Right lobe of liver (tissue), 6 donors: ENCODE results near the gene ZNF304. TPM values are rescaled to one million over a fixed set of nuclear protein-coding genes. Genes with fewer than 3 reads are reported as not detected.

Experiments used
- ATAC-seq, 4 donors: fragments of 200-7000 bp; cut with Tn5 transposase; one replicate each; pipeline ENCODE4 v1.9.1; 2020; ENCODE audit warnings: mild to moderate bottlenecking in 4 of 4, moderate library complexity in 4 of 4
- DNase-seq, 3 donors: peaks; one replicate each; pipeline ENCODE4 v3.0.0-alpha.2; 2020
- H3K27ac ChIP-seq, 3 donors: fragments of 200-600 bp; one replicate each; pipeline ENCODE4 v1.8.0; 2022
- H3K27me3 ChIP-seq, 2 donors: fragments of 200-600 bp; one replicate each; pipeline ENCODE4 v1.8.0; 2022
- H3K36me3 ChIP-seq, 4 donors: fragments of 200-600 bp; sonication (generic) in 1 of 4; one replicate each; pipeline versions ENCODE4 v1.5.1 to v1.8.0; 2017 to 2022; ENCODE audit warnings: control low read depth in 1 of 4
- H3K4me1 ChIP-seq, 4 donors: fragments of 200-600 bp; sonication (generic) in 1 of 4; one replicate each; pipeline versions ENCODE4 v1.5.1 to v1.8.0; 2017 to 2022; ENCODE audit warnings: control low read depth in 1 of 4
- H3K4me3 ChIP-seq, 3 donors: fragments of 200-600 bp; one replicate each; pipeline ENCODE4 v1.8.0; 2022
- H3K9me3 ChIP-seq, 4 donors: fragments of 200-600 bp; sonication (generic) in 1 of 4; one replicate each; pipeline versions ENCODE4 v1.5.1 to v1.8.0; 2017 to 2022; ENCODE audit warnings: control low read depth in 1 of 4
- CTCF ChIP-seq, 4 donors: fragments of 200-600 bp in 3 of 4; fragments of 450-650 bp in 1 of 4; IDR thresholded peaks; one replicate each; pipeline versions ENCODE4 v1.5.1 to v1.8.0; 2016 to 2022; ENCODE audit warnings: antibody characterized with exemption in 4 of 4, mild to moderate bottlenecking in 2 of 4
- POLR2A ChIP-seq: fragments of 450-650 bp; IDR thresholded peaks from one replicate; pipeline ENCODE4 v1.6.1; 2017; ENCODE audit warnings: antibody characterized with exemption, mild to moderate bottlenecking
- WGBS: methylation state at CpG from one replicate; pipeline ENCODE4 v1.1.6; 2018; ENCODE audit warnings: low coverage, low lambda C conversion rate; ENCODE audit not compliant: insufficient coverage; ENCODE audit errors: missing lambda C conversion rate; 5-methylcytosine and 5-hydroxymethylcytosine counted together
- intact Hi-C, 2 donors: fragments of 100-400 bp; cut with DNase I; formaldehyde crosslinking; loops; one replicate each; pipeline versions ENCODE4 v1.11.2 to v1.14.1; 2022
- long read RNA-seq: library from polyadenylated mRNA; unstranded; transcript quantifications from one replicate; pipeline ENCODE4 v2.0.0, GENCODE V29; 2019
- total RNA-seq, 6 experiments: library from RNA; depleted of rRNA in 2 of 6; stranded (reverse); fragments of >200 nt in 2 of 6; fragmentation: NEBNext Ultra II Directional in 3 of 6; extraction: Animal tissue kit (Norgen Biotek cat#: 25700) in 3 of 6; gene quantifications; one replicate each; pipeline versions ENCODE4 v1.1.0 to v1.2.4, GENCODE V29; 2016 to 2023
- donor health status: DM: no; HTN: yes; CAD: no.
- donor health status: DM: no; HTN: no; CAD: no.
- donor health status: DM: no; HTN: no; CAD: no.
- donor health status: DM: no; HTN: yes; CAD: no.
- donor health status: DM: no; HTN: yes; CAD: no.

ZNF304 gene
- 1 to 10 TPM; 1.5 to 2.8 (median 2.1) TPM for total RNA-seq
- long read RNA-seq = 0 reads

- peak within 1 kb of the TSS; percentile 39 to 79 (median 65) for H3K27ac ChIP-seq
These were observed at the start of gene ZNF304 for GRCh38 chr19:57350877-57351805. TSS of gene ZNF304 (plus strand) at chr19:57351271. CDS start at chr19:57351665, 394 bp downstream.

GRCh38 chr19:57302020-57302465, 49.0 kb upstream of the ZNF304 start:
- intact Hi-C loops = no loop called here
- ATAC-seq (peak in 1 of 4 donors; percentile 38), DNase-seq (no peak)
- Histone ChIP-seq H3K9me3 (no peaks in the 10 kb centered on the region), H3K27ac (no peak overlapping the region), H3K27me3 (no peaks in the 10 kb centered on the region), H3K4me3 (no peak overlapping the region), H3K36me3 (peaks cover 0 to 7% (median 0%) of the 10 kb centered on the region in 4 donors), H3K4me1 (no peaks in the 10 kb centered on the region)
- WGBS = no CpG with 5 or more reads among the region's 1 CpG
- no peak for TF ChIP-seq CTCF (IDR thresholded peaks at IDR 0.05)
- no peak for TF ChIP-seq POLR2A

More at GRCh38 chr19:57350877-57351805, at the start of gene ZNF304:
- Histone ChIP-seq H3K36me3 (peaks cover 0 to 25% (median 10%) of the 10 kb centered on the region in 4 donors), H3K4me3 (peak within 1 kb of the TSS; percentile 87 to 97 (median 88)), H3K27me3 (no peaks in the 10 kb centered on the region), H3K4me1 (peaks cover 0 to 8% (median 3%) of the 10 kb centered on the region in 4 donors), H3K9me3 (no peaks in the 10 kb centered on the region)
- ATAC-seq (peak; percentile 98 to 100 (median 100)), DNase-seq (peak; percentile 93 to 97 (median 97))
- no peak for TF ChIP-seq POLR2A
- TF ChIP-seq CTCF (IDR thresholded peaks at IDR 0.05) = no peak
- 1% methylated on average over 27 of the region's 57 CpGs for WGBS
- intact Hi-C loops = no loop called here

- Histone ChIP-seq H3K27me3 (no peaks in the 10 kb centered on the region), H3K4me3 (no peak overlapping the region), H3K4me1 (no peaks in the 10 kb centered on the region), H3K27ac (no peak overlapping the region), H3K9me3 (no peaks in the 10 kb centered on the region), H3K36me3 (peaks cover 0 to 7% (median 0%) of the 10 kb centered on the region in 4 donors)
- intact Hi-C loops = no loop called here
- DNase-seq (no peak), ATAC-seq (peak in 1 of 4 donors; percentile 36)
- TF ChIP-seq CTCF (IDR thresholded peaks at IDR 0.05) = no peak
- no peak for TF ChIP-seq POLR2A
- WGBS = 63% methylated on average over 7 of the region's 7 CpGs
These were observed 48.2 kb upstream of the ZNF304 start for GRCh38 chr19:57302727-57303401.

GRCh38 chr19:57305056-57305455, 46.0 kb upstream of the ZNF304 start:
- no peak for TF ChIP-seq CTCF (IDR thresholded peaks at IDR 0.05)
- TF ChIP-seq POLR2A = no peak
- Histone ChIP-seq H3K27me3 (no peaks in the 10 kb centered on the region), H3K36me3 (peaks cover 0 to 6% (median 0%) of the 10 kb centered on the region in 4 donors), H3K9me3 (peaks cover 0 to 6% (median 0%) of the 10 kb centered on the region in 4 donors), H3K4me3 (no peak overlapping the region), H3K27ac (no peak overlapping the region), H3K4me1 (no peaks in the 10 kb centered on the region)
- intact Hi-C loops = no loop called here
- DNase-seq = no peak
- no peak for ATAC-seq
- 0% methylated on average over 1 of the region's 1 CpG for WGBS
